MCF 10A (cell line): Measurements from ENCODE around the gene DYDC2. TPM values are rescaled to one million over a fixed set of nuclear protein-coding genes. Genes with fewer than 3 reads are reported as not detected.

ENCODE experiments used
- BruUV-seq: library from RNA; stranded (reverse); fragments of 400-500 nt; replicated peaks from 2 replicates; lab custom pipeline; 2021; lab: Mats Ljungman, UMichigan
- CTCF ChIA-PET: fragments of 300-600 bp; sonication (Branson Sonifier 250); formaldehyde crosslinking; extraction: SDS; loops from one replicate; lab custom pipeline; 2021; ENCODE audit warnings: antibody characterized with exemption, inconsistent platforms; lab: Yijun Ruan, JAX
- POLR2A ChIA-PET: fragments of 300-600, 350-650 bp; sonication (Branson Sonifier 250); formaldehyde crosslinking; extraction: SDS; loops from one replicate; lab custom pipeline; 2020; ENCODE audit warnings: antibody characterized with exemption, inconsistent platforms; lab: Yijun Ruan, JAX
- DNase-seq: peaks from one replicate; pipeline ENCODE4 v3.0.0-alpha.2; 2018; ENCODE audit not compliant: unreplicated experiment
- H3K27ac Mint-ChIP-seq: one replicate; pipeline ENCODE4 v1.8.0; 2022; ENCODE audit warnings: mild to moderate bottlenecking, low read depth, mixed read lengths; ENCODE audit not compliant: unreplicated experiment
- H3K27me3 Mint-ChIP-seq: one replicate; pipeline ENCODE4 v1.8.0; 2022; ENCODE audit warnings: mixed read lengths; ENCODE audit not compliant: insufficient read depth, unreplicated experiment
- H3K36me3 Mint-ChIP-seq: one replicate; pipeline ENCODE4 v1.8.0; 2022; ENCODE audit warnings: mild to moderate bottlenecking, moderate library complexity, mixed read lengths; ENCODE audit not compliant: insufficient read depth, unreplicated experiment
- H3K4me1 Mint-ChIP-seq: one replicate; pipeline ENCODE4 v1.8.0; 2022; ENCODE audit warnings: mixed read lengths; ENCODE audit not compliant: insufficient read depth, unreplicated experiment
- H3K4me3 Mint-ChIP-seq: one replicate; pipeline ENCODE4 v1.8.0; 2022; ENCODE audit warnings: mild to moderate bottlenecking, moderate library complexity, mixed read lengths; ENCODE audit not compliant: unreplicated experiment
- H3K9me3 Mint-ChIP-seq: one replicate; pipeline ENCODE4 v1.8.0; 2022; ENCODE audit warnings: mixed read lengths; ENCODE audit not compliant: unreplicated experiment
- intact Hi-C: fragments of 100-400 bp; cut with micrococcal nuclease; formaldehyde crosslinking; loops from 2 replicates; pipeline ENCODE4 v1.14.1; 2022
- total RNA-seq: library from RNA; stranded (reverse); gene quantifications from 2 replicates; pipeline ENCODE4 v1.2.3, GENCODE V29; 2022
- TF ChIP-seq, protein P1 (sequence below): fragments of 200-600 bp; IDR thresholded peaks from one replicate; pipeline ENCODE4 v1.8.0; 2022; ENCODE audit warnings: antibody characterized with exemption, mild to moderate bottlenecking; ENCODE audit not compliant: unreplicated experiment

DYDC2 gene
- total RNA-seq, 1 experiment from 2014 or later, result not detected

DNA sequence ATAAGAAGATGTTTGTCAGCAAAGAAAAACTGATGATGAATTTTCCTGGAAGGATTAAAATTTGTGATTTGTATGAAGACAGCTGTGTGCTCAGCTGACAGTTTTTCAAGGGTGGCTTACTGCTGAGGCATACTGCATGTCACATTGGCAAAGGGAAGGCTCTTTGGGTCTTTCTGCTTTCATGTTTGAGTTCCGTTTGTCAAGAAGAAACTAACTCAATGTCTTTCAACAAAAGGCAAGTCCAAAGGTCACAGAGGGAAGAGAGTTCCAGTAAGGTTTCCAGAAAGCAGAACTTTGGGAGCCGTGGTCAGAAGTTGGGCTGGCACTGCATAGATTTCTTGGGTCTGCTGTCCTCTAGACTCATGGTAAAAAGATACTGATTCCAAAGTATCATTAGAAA is 16.9 kb downstream of the DYDC2 start:
- Mint-ChIP-seq H3K4me1 (no peaks in the 10 kb centered on the region), H3K27me3 (peaks cover 10% of the 10 kb centered on the region), H3K27ac (no peak overlapping the region), H3K4me3 (no peak overlapping the region), H3K9me3 (no peaks in the 10 kb centered on the region), H3K36me3 (no peaks in the 10 kb centered on the region)
- intact Hi-C loops, result no loop called here
- no peak for DNase-seq
- TF ChIP-seq, protein P1, sequence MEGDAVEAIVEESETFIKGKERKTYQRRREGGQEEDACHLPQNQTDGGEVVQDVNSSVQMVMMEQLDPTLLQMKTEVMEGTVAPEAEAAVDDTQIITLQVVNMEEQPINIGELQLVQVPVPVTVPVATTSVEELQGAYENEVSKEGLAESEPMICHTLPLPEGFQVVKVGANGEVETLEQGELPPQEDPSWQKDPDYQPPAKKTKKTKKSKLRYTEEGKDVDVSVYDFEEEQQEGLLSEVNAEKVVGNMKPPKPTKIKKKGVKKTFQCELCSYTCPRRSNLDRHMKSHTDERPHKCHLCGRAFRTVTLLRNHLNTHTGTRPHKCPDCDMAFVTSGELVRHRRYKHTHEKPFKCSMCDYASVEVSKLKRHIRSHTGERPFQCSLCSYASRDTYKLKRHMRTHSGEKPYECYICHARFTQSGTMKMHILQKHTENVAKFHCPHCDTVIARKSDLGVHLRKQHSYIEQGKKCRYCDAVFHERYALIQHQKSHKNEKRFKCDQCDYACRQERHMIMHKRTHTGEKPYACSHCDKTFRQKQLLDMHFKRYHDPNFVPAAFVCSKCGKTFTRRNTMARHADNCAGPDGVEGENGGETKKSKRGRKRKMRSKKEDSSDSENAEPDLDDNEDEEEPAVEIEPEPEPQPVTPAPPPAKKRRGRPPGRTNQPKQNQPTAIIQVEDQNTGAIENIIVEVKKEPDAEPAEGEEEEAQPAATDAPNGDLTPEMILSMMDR, result no peak
- POLR2A ChIA-PET, result interaction anchor here (0.6 kb wide), 1 partner anchor 11 kb away, joined by 5 read pairs; no protein-coding TSS in a partner anchor
- CTCF ChIA-PET, result interaction anchor here (1.0 to 2.0 kb wide), 2 partner anchors 9 to 71 kb away, joined by 3 to 6 read pairs; no protein-coding TSS in a partner anchor
- BruUV-seq, result no TSS peak

DNA sequence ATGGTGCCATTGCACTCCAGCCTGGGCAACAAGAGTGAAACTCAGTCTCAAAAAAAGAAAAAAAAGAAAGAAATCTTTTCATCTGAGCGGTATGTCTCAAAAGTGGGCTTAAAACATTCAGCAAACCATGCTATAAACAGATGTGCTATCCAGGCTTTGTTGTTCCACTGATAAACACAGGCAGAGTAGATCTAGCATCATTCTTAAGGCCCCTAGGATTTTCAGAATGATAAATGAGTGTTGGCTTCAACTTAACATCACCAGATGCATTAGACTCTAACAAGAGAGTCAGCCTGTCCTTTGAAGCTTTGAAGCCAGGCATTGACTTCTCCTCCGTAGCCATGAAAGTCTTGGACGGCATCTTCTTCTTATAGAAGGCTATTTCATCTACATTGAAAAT is 23.1 kb downstream of the DYDC2 start:
- intact Hi-C loops, result loop anchor here (5.0 kb wide), 1 partner anchor 638 kb away; no protein-coding TSS in a partner anchor
- DNase-seq, result no peak
- POLR2A ChIA-PET, result interaction anchor here (0.6 kb wide), 1 partner anchor 17 kb away, joined by 5 read pairs; no protein-coding TSS in a partner anchor

GRCh38 chr10:80380185-80380584 is 23.6 kb downstream of the DYDC2 start:
- no TSS peak for BruUV-seq
- peaks cover 10% of the 10 kb centered on the region for H3K27me3 Mint-ChIP-seq
- intact Hi-C loops, result loop anchor here (5.0 kb wide), 1 partner anchor 637 kb away; no protein-coding TSS in a partner anchor
- no peak overlapping the region for H3K27ac Mint-ChIP-seq
- H3K4me1 Mint-ChIP-seq, result peaks cover 5% of the 10 kb centered on the region
- ChIA-PET CTCF (interaction anchor here (0.8 to 15.6 kb wide), 3 partner anchors 61 to 126 kb away, joined by 3 to 219 read pairs (median 4); no protein-coding TSS in a partner anchor), POLR2A (no interaction called here)
- DNase-seq, result no peak
- no peaks in the 10 kb centered on the region for H3K36me3 Mint-ChIP-seq
- TF ChIP-seq, protein P1, result no peak
- no peaks in the 10 kb centered on the region for H3K9me3 Mint-ChIP-seq
- H3K4me3 Mint-ChIP-seq, result no peak overlapping the region

More for the DNA sequence above, 23.1 kb downstream of the DYDC2 start:
- H3K27me3 Mint-ChIP-seq, result peaks cover 10% of the 10 kb centered on the region
- TF ChIP-seq, protein P1, result no peak
- CTCF ChIA-PET, result interaction anchor here (0.6 to 15.6 kb wide), 5 partner anchors 17 to 636 kb away, joined by 3 to 219 read pairs (median 4); no protein-coding TSS in a partner anchor
- H3K4me1 Mint-ChIP-seq, result peaks cover 5% of the 10 kb centered on the region
- BruUV-seq, result no TSS peak
- H3K27ac Mint-ChIP-seq, result no peak overlapping the region
- no peaks in the 10 kb centered on the region for H3K36me3 Mint-ChIP-seq
- H3K9me3 Mint-ChIP-seq, result no peaks in the 10 kb centered on the region
- no peak overlapping the region for H3K4me3 Mint-ChIP-seq

DNA sequence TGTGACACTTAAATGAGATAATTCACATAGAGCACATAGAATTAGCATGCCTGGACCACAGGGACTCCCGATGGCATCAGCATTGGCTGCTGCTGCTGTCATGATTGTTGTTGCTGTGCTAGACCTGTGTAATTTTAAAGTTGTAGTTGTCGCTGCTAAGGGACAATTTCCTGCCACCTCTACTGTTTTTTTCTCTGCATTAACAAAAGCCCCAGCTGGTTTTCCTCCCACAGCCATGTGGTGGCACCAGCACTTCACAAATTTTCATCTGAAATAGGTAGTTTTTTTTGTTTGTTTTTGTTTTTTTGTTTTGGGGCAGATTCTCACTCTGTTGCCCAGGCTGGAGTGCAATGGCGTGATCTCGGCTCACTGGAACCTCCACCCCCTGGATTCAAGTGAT is 26.4 kb downstream of the DYDC2 start:
- BruUV-seq, result no TSS peak

More for the DNA sequence above, 26.4 kb downstream of the DYDC2 start:
- Mint-ChIP-seq H3K27me3 (no peaks in the 10 kb centered on the region), H3K9me3 (no peaks in the 10 kb centered on the region), H3K4me3 (no peak overlapping the region), H3K36me3 (no peaks in the 10 kb centered on the region), H3K27ac (no peak overlapping the region), H3K4me1 (peaks cover 5% of the 10 kb centered on the region)
- ChIA-PET CTCF (interaction anchor here (0.6 to 15.6 kb wide), 32 partner anchors 10 to 636 kb away, joined by 3 to 219 read pairs (median 4); no protein-coding TSS in a partner anchor), POLR2A (interaction anchor here (0.7 to 1.5 kb wide), 5 partner anchors 28 to 137 kb away, joined by 3 to 6 read pairs (median 3); no protein-coding TSS in a partner anchor)
- intact Hi-C loops, result loop anchor here (1.0 to 5.0 kb wide), 6 partner anchors 60 to 634 kb away; no protein-coding TSS in a partner anchor
- TF ChIP-seq, protein P1, result peak; percentile 75
- DNase-seq, result peak; percentile 57
